IPS-NIHi7 (cell line): ENCODE measurements around the gene RBFOX1.
A peak's percentile ranks its signal among the peaks of the same experiment; 100 is the strongest.

Source experiments
- DNase-seq: peaks from one replicate; pipeline ENCODE4 v3.0.0; 2012; ENCODE audit warnings: mixed read lengths; ENCODE audit errors: extremely low spot score

The RBFOX1 gene

GRCh38 chr16:7332611-7333010 lies at the start of gene RBFOX1:
RBFOX1 (plus strand) TSS chr16:7332845.
- DNase-seq, result no peak

- no peak for DNase-seq
Measured at GRCh38 chr16:7284780-7285179, 47.9 kb upstream of the RBFOX1 start.

GRCh38 chr16:7285520-7285919 lies 47.1 kb upstream of the RBFOX1 start:
- no peak for DNase-seq

- DNase-seq, result no peak
Measured at GRCh38 chr16:7289299-7289698, 43.3 kb upstream of the RBFOX1 start.

GRCh38 chr16:7290682-7291081 lies 42.0 kb upstream of the RBFOX1 start:
- no peak for DNase-seq

- no peak for DNase-seq
Measured at GRCh38 chr16:7294020-7294419, 38.6 kb upstream of the RBFOX1 start.

GRCh38 chr16:7303052-7303610 lies 29.5 kb upstream of the RBFOX1 start:
- DNase-seq, result no peak

- DNase-seq, result no peak
Measured at GRCh38 chr16:7303660-7304200, 28.9 kb upstream of the RBFOX1 start.

- no peak for DNase-seq
Measured at GRCh38 chr16:7304279-7304678, 28.4 kb upstream of the RBFOX1 start.

- no peak for DNase-seq
Measured at GRCh38 chr16:7304958-7305357, 27.7 kb upstream of the RBFOX1 start.

- DNase-seq, result peak; percentile 30
Measured at GRCh38 chr16:7313170-7313569, 19.5 kb upstream of the RBFOX1 start.

- no peak for DNase-seq
Measured at GRCh38 chr16:7314163-7314562, 18.5 kb upstream of the RBFOX1 start.

- DNase-seq, result no peak
Measured at GRCh38 chr16:7315813-7316212, 16.8 kb upstream of the RBFOX1 start.

GRCh38 chr16:7316281-7316888 lies 16.3 kb upstream of the RBFOX1 start:
- DNase-seq, result no peak

- no peak for DNase-seq
Measured at GRCh38 chr16:7317982-7318381, 14.7 kb upstream of the RBFOX1 start.

- DNase-seq, result no peak
Measured at GRCh38 chr16:7318686-7319085, 14.0 kb upstream of the RBFOX1 start.

GRCh38 chr16:7319514-7319913 lies 13.1 kb upstream of the RBFOX1 start:
- no peak for DNase-seq

GRCh38 chr16:7321661-7322060 lies 11.0 kb upstream of the RBFOX1 start:
- peak; percentile 22 for DNase-seq

GRCh38 chr16:7324321-7324720 lies 8.3 kb upstream of the RBFOX1 start:
- DNase-seq, result no peak

- DNase-seq, result no peak
Measured at GRCh38 chr16:7325834-7326233, 6.8 kb upstream of the RBFOX1 start.

GRCh38 chr16:7330709-7331108 lies 1.9 kb upstream of the RBFOX1 start:
- no peak for DNase-seq

GRCh38 chr16:7331997-7332396 lies 648 bp upstream of the RBFOX1 start:
- DNase-seq, result no peak

- DNase-seq, result no peak
Measured at GRCh38 chr16:7333180-7333725, 608 bp downstream of the RBFOX1 start.
